K562 (cell line): ENCODE data around the gene STK32C. TPM values are rescaled to one million over a fixed set of nuclear protein-coding genes. Genes with fewer than 3 reads are reported as not detected.

Experiments used
- ATAC-seq: fragments of 200-7000 bp; cut with Tn5 transposase; 3 replicates; pipeline ENCODE4 v1.9.1; 2020; ENCODE audit warnings: moderate library complexity
- BruUV-seq: library from RNA; stranded (reverse); fragments of 400-500 nt; replicated peaks from 2 replicates; lab custom pipeline; 2021; lab: Mats Ljungman, UMichigan
- CTCF ChIA-PET: fragments of 300-600 bp; formaldehyde crosslinking; extraction: SDS; loops from one replicate; lab custom pipeline; 2021; ENCODE audit warnings: low intra/inter-chr PET ratio; lab: Yijun Ruan, JAX
- POLR2A ChIA-PET: fragments of 300-600, 350-650 bp; sonication (Branson Sonifier 250); formaldehyde crosslinking; extraction: SDS; loops from one replicate; lab custom pipeline; 2021; ENCODE audit warnings: antibody characterized with exemption, inconsistent platforms; lab: Yijun Ruan, JAX
- DNase-seq, 4 experiments: peaks; one replicate each; pipeline versions ENCODE4 v3.0.0 to v3.0.0-alpha.2; 2011 to 2018; ENCODE audit warnings: low spot score in 3 of 4, mixed read lengths in 3 of 4; ENCODE audit errors: extremely low read depth in 1 of 4
- FAIRE-seq: peaks from 2 replicates; lab custom pipeline; 2011; peaks lifted over from hg19 to GRCh38; lab: Jason Lieb, UNC
- H2AFZ ChIP-seq: 2 replicates; pipeline ENCODE4 v1.6.0; 2011; ENCODE audit warnings: low read depth, low read length, control low read depth, inconsistent platforms
- H3K27ac ChIP-seq: fragments of 200-600 bp; 3 replicates; pipeline ENCODE4 v1.8.0; 2011; ENCODE audit warnings: low read depth, mild to moderate bottlenecking, control low read depth, inconsistent platforms, low read length, moderate library complexity, mixed read lengths; ENCODE audit errors: extremely low read depth
- H3K27me3 ChIP-seq, 2 experiments: fragments of 300-600 bp in 1 of 2; 2 replicates in 1 of 2; 3 replicates in 1 of 2; pipeline versions ENCODE4 v1.6.0 to v1.8.0; 2011; ENCODE audit warnings: inconsistent platforms in 2 of 2, low read length in 2 of 2, mild to moderate bottlenecking in 1 of 2, mixed read lengths in 1 of 2, moderate library complexity in 1 of 2; ENCODE audit not compliant: control insufficient read depth in 2 of 2, insufficient read depth in 2 of 2
- H3K36me3 ChIP-seq: fragments of 300-600 bp; 3 replicates; pipeline ENCODE4 v1.8.0; 2011; ENCODE audit warnings: mild to moderate bottlenecking, low read length, inconsistent platforms; ENCODE audit not compliant: control insufficient read depth, insufficient read depth
- H3K4me1 ChIP-seq, 2 experiments: fragments of 200-600 bp in 1 of 2; replicated peaks in 1 of 2; 2 replicates in 1 of 2; 3 replicates in 1 of 2; pipeline versions ENCODE4 v1.5.1 to v1.8.0; 2011; ENCODE audit warnings: inconsistent platforms in 2 of 2, low read length in 2 of 2, mild to moderate bottlenecking in 1 of 2, mixed read lengths in 1 of 2, moderate library complexity in 1 of 2; ENCODE audit not compliant: control insufficient read depth in 2 of 2, insufficient read depth in 2 of 2
- H3K4me2 ChIP-seq: 2 replicates; pipeline ENCODE4 v1.6.1; 2011; ENCODE audit warnings: low read length, control low read depth, inconsistent platforms, mixed read lengths; ENCODE audit not compliant: insufficient read depth
- H3K4me3 ChIP-seq: fragments of 200-600 bp; sonication (generic), shearing (Covaris generic); 2 replicates; pipeline ENCODE4 v1.5.1; 2016; ENCODE audit warnings: control low read depth, inconsistent platforms
- H3K79me2 ChIP-seq: fragments of 200-600 bp; 3 replicates; pipeline ENCODE4 v1.8.0; 2011; ENCODE audit warnings: low read length, inconsistent platforms; ENCODE audit not compliant: control insufficient read depth, insufficient read depth
- H3K9ac ChIP-seq, 2 experiments: 2 replicates each; pipeline versions ENCODE4 v1.6.0 to v1.6.1; 2011; ENCODE audit warnings: low read depth in 2 of 2, low read length in 2 of 2, control low read depth in 1 of 2, inconsistent platforms in 1 of 2, mild to moderate bottlenecking in 1 of 2, mixed read lengths in 1 of 2; ENCODE audit not compliant: insufficient read depth in 1 of 2
- H3K9me1 ChIP-seq: one replicate; pipeline ENCODE4 v1.6.0; 2011; ENCODE audit warnings: inconsistent platforms, mild to moderate bottlenecking, low read length, moderate library complexity; ENCODE audit not compliant: control insufficient read depth, insufficient read depth
- H3K9me3 ChIP-seq: replicated peaks from 2 replicates; pipeline ENCODE4 v1.5.1; 2011; ENCODE audit warnings: low read depth, low read length, inconsistent platforms; ENCODE audit not compliant: control insufficient read depth, insufficient read depth
- H4K20me1 ChIP-seq: replicated peaks from 2 replicates; pipeline ENCODE4 v1.6.1; 2011; ENCODE audit warnings: low read length, inconsistent platforms, mixed read lengths; ENCODE audit not compliant: control insufficient read depth, insufficient read depth
- EGR1 ChIP-seq: fragments of 450-650 bp; conservative IDR thresholded peaks from 2 replicates; pipeline ENCODE4 v1.6.1; 2017; ENCODE audit warnings: mild to moderate bottlenecking
- MAFG ChIP-seq: fragments of 450-650 bp; conservative IDR thresholded peaks from 2 replicates; pipeline ENCODE4 v1.6.1; 2016; ENCODE audit warnings: missing genetic modification characterization, missing compliant biosample characterization
- WGBS: fragments of 100-300 bp; shearing (Covaris generic); methylation state at CpG from one replicate; pipeline ENCODE4 v1.1.6; 2016; ENCODE audit warnings: low coverage, mixed read lengths; ENCODE audit not compliant: insufficient coverage; ENCODE audit errors: missing lambda C conversion rate; 5-methylcytosine and 5-hydroxymethylcytosine counted together
- in situ Hi-C: fragments of 300-500 bp; cut with MboI; formaldehyde crosslinking; loops from 4 replicates; pipeline ENCODE4 v1.15.0; 2018; ENCODE audit warnings: inconsistent platforms, mixed read lengths
- intact Hi-C: fragments of 100-400 bp; cut with micrococcal nuclease; formaldehyde crosslinking; loops from 2 replicates; pipeline ENCODE4 v1.14.2; 2022
- polyA plus RNA-seq, 8 experiments: library from polyadenylated mRNA; depleted of rRNA in 4 of 8; stranded (reverse) in 5 of 8; unstranded in 3 of 8; fragments of >200 nt; fragmentation: Nextera tagmentation in 2 of 8; fragmentation: Illumina TruSeq in 1 of 8; extraction: Ambion mirVana in 2 of 8; extraction: Trizol in 1 of 8; gene quantifications; 2 replicates each; pipeline versions ENCODE4 v1.2.1 to v1.2.3, GENCODE V29; 2011 to 2014; ENCODE audit warnings: inconsistent platforms in 1 of 8, missing spikeins in 1 of 8
- total RNA-seq, 7 experiments: library from RNA; depleted of rRNA in 6 of 7; stranded (reverse); fragments of >200 nt in 6 of 7; fragmentation: Illumina TruSeq in 2 of 7; extraction: Trizol in 2 of 7; gene quantifications; 2 replicates each; pipeline versions ENCODE4 v1.2.1 to v1.2.3, GENCODE V29; 2011 to 2021; ENCODE audit warnings: low replicate concordance in 1 of 7
- TF ChIP-seq, protein P1 (sequence below): sonication (generic); formaldehyde crosslinking; IDR thresholded peaks from 2 replicates; pipeline ENCODE4 v1.9.0; 2022; ENCODE audit warnings: mild to moderate bottlenecking, missing genetic modification reagents

The STK32C gene
- total and polyA plus RNA-seq, 9 of the 15 experiments (the other 6 are each of a cell fraction or from before 2014, with no cell fraction given): 1.5 to 20.9 (median 6.5) TPM

DNA sequence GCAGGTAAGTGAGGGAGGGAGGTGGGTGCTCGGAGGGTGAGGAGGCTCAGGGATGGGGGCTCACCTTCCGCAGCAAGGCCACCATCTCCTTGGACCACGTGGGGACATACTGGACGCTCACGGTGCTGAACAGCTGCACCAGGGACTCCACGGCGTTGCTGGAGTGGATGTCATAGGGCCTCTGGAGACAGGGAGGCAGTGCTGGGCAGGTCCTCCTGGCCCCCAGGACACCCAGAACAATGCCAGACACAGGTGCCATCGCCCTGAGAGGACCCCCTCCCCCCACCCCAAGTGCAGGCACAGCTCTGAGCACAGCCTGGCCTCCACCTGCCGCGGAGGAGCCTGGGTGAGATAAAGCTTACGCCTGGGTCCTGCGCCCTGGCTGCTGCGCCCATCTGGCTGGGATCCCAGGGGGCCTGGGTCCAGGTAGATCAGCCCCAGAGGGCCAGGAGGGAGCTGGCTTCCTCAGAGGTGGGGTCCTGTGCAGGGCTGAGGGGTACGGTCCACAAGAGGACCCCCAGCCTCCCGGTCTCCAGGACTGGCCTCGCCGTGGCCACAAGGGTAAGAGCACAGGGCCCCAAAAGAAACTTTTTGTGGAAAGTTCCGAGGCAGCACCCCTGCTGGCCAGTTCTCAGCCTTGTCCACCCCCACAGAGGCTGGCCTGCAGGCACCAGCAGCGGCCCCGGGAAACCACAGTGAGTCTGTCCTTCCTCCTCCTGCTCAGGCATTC lies 83.2 kb downstream of the STK32C start:
- POLR2A ChIA-PET: interaction anchor here (0.5 to 0.6 kb wide), 3 partner anchors 130 to 215 kb away, joined by 3 read pairs; no protein-coding TSS in a partner anchor
- no peak for ATAC-seq
- Histone ChIP-seq H2AFZ (no peak overlapping the region), H3K36me3 (no peaks in the 10 kb centered on the region), H4K20me1 (no peaks in the 10 kb centered on the region; the same call in 1 of the 2 replicates), H3K9ac (no peak overlapping the region), H3K4me3 (no peak overlapping the region), H3K9me3 (no peaks in the 10 kb centered on the region), H3K4me1 (peaks cover 0 to 28% of the 10 kb centered on the region in 2 experiments; a peak in 2 of 5 replicates), H3K27ac (no peak overlapping the region), H3K9me1 (no peaks in the 10 kb centered on the region), H3K27me3 (peaks cover 0 to 26% of the 10 kb centered on the region in 2 experiments; a peak in 2 of 5 replicates), H3K79me2 (no peaks in the 10 kb centered on the region), H3K4me2 (no peak overlapping the region)
- peak in 1 of 4 experiments; percentile 11 for DNase-seq
- no peak for FAIRE-seq
- CTCF ChIA-PET: interaction anchor here (1.4 kb wide), 1 partner anchor 229 kb away, joined by 14 read pairs; no protein-coding TSS in a partner anchor
- no TSS peak for BruUV-seq
- 20% methylated on average over 11 of the region's 20 CpGs for WGBS
- intact Hi-C loops: no loop called here
- in situ Hi-C loops: loop anchor here (5.0 to 10.0 kb wide), 3 partner anchors 123 to 410 kb away; no protein-coding TSS in a partner anchor
- 0 out of 2 replicates have a peak, but pooled peaks have one; percentile 19 for TF ChIP-seq EGR1
- no peak for TF ChIP-seq MAFG (tag)
- TF ChIP-seq, protein P1, sequence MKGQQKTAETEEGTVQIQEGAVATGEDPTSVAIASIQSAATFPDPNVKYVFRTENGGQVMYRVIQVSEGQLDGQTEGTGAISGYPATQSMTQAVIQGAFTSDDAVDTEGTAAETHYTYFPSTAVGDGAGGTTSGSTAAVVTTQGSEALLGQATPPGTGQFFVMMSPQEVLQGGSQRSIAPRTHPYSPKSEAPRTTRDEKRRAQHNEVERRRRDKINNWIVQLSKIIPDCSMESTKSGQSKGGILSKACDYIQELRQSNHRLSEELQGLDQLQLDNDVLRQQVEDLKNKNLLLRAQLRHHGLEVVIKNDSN: 0 out of 2 replicates have a peak, but pooled peaks have one; percentile 7
